Esophagus squamous epithelium (tissue), 4 donors: Measurements from ENCODE around the gene FGF12.

Experiments
- POLR2A ChIP-seq, 4 donors: fragments of 450-650 bp; IDR thresholded peaks; one replicate each; pipeline ENCODE4 v1.6.1; 2017; ENCODE audit warnings: antibody characterized with exemption in 4 of 4, mild to moderate bottlenecking in 4 of 4, moderate library complexity in 3 of 4
- TF ChIP-seq, protein P1 (sequence below), 6 experiments: fragments of 450-650 bp in 4 of 6; fragments of 200-600 bp in 2 of 6; sonication (generic) in 2 of 6; IDR thresholded peaks; one replicate each; pipeline ENCODE4 v1.5.1; 2016 to 2019; ENCODE audit warnings: antibody characterized with exemption in 6 of 6, mild to moderate bottlenecking in 4 of 6, moderate library complexity in 4 of 6

DNA sequence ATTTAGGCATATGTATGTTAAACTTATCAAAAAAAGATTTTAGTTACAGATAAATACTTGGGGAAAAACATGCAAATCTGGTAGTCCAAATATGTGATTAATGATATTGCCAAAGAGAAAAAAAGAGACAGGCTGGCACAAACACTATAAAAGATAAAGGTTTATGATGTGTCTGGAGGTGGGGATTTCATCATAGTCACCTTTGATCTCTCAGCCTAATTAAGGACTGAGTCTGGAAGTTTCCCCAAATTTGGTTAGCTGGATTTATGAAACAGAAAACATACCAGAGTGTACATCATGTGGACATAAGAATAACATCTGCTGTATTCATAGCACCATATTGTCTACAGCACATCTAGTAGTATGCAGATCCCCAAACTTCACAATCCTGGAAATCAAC is 157.0 kb downstream of the FGF12 start:
- TF ChIP-seq, protein P1, sequence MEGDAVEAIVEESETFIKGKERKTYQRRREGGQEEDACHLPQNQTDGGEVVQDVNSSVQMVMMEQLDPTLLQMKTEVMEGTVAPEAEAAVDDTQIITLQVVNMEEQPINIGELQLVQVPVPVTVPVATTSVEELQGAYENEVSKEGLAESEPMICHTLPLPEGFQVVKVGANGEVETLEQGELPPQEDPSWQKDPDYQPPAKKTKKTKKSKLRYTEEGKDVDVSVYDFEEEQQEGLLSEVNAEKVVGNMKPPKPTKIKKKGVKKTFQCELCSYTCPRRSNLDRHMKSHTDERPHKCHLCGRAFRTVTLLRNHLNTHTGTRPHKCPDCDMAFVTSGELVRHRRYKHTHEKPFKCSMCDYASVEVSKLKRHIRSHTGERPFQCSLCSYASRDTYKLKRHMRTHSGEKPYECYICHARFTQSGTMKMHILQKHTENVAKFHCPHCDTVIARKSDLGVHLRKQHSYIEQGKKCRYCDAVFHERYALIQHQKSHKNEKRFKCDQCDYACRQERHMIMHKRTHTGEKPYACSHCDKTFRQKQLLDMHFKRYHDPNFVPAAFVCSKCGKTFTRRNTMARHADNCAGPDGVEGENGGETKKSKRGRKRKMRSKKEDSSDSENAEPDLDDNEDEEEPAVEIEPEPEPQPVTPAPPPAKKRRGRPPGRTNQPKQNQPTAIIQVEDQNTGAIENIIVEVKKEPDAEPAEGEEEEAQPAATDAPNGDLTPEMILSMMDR (IDR thresholded peaks at IDR 0.05): no peak
- no peak for TF ChIP-seq POLR2A (IDR thresholded peaks at IDR 0.05)
